GM12865 (cell line): ENCODE data around the gene CMC2.
A peak's percentile ranks its signal among the peaks of the same experiment; 100 is the strongest.

Source experiments
- DNase-seq: peaks from one replicate; pipeline ENCODE4 v3.0.0; 2010; ENCODE audit warnings: low read depth
- H3K4me3 ChIP-seq: 2 replicates; pipeline ENCODE4 v1.5.1; 2011; ENCODE audit warnings: mild to moderate bottlenecking, low read depth, low read length, control low read depth
- TF ChIP-seq, protein P1 (sequence below): IDR thresholded peaks from 2 replicates; pipeline ENCODE4 v1.5.1; 2011; ENCODE audit warnings: low read length, control low read depth, low read depth, inconsistent platforms; ENCODE audit not compliant: insufficient read depth; ENCODE audit errors: missing control alignments

Gene CMC2

DNA sequence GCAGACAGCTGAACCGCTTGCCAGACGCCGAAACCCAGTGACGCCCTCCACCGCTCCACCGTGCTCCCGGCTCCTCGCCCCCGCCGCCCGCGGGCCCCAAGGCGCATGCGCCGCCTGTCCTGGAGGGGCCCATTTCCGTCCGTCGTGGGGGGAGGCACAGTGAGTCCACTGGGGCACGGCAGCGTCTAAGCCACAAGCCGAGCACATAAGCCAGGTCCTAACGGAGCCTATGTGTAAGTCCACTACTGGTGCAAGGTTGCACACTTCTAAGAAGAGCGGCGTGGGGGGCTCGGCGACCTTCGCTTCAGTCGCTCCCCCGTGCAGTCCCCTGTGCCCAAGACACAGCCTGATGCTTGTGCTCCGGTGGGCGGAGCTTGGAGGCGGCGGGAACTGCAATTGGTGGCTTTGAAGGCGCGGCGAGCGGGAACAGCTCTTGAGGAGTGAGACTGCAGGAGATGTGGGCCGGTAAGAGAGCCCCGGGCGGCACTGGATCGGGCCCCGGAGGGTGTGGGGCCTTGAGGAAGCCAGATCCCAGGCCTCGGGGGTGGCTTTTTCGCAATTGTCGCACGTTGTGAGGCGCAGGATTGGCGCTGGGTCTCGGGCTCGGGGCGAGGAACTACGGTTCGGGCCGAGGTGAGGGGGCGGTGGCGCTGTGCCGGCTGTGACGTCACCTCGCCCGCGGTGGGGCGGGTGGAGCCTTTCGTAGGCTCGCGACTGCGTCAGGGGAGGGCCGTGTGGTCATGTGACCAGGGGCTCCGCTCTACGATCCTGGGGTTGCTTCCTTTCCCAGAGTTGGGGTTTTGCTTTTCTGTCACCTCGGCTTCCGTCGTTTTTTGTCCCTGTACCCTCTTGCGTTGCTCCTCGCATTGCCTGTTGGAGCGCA lies at the start of gene CMC2, which contains the start of gene CENPN:
Gene CMC2, minus strand, starts transcription at position 73 of the 883 bp plus-strand sequence. CDS start 9,491 bp downstream, outside the sequence.
Gene CENPN, plus strand, starts transcription at position 402 of the 883 bp plus-strand sequence. CDS start 4,726 bp downstream, outside the sequence.
- H3K4me3 ChIP-seq, result peak within 1 kb of the TSS; percentile 89
- TF ChIP-seq, protein P1, sequence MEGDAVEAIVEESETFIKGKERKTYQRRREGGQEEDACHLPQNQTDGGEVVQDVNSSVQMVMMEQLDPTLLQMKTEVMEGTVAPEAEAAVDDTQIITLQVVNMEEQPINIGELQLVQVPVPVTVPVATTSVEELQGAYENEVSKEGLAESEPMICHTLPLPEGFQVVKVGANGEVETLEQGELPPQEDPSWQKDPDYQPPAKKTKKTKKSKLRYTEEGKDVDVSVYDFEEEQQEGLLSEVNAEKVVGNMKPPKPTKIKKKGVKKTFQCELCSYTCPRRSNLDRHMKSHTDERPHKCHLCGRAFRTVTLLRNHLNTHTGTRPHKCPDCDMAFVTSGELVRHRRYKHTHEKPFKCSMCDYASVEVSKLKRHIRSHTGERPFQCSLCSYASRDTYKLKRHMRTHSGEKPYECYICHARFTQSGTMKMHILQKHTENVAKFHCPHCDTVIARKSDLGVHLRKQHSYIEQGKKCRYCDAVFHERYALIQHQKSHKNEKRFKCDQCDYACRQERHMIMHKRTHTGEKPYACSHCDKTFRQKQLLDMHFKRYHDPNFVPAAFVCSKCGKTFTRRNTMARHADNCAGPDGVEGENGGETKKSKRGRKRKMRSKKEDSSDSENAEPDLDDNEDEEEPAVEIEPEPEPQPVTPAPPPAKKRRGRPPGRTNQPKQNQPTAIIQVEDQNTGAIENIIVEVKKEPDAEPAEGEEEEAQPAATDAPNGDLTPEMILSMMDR, result no peak
- peak; percentile 99 for DNase-seq

DNA sequence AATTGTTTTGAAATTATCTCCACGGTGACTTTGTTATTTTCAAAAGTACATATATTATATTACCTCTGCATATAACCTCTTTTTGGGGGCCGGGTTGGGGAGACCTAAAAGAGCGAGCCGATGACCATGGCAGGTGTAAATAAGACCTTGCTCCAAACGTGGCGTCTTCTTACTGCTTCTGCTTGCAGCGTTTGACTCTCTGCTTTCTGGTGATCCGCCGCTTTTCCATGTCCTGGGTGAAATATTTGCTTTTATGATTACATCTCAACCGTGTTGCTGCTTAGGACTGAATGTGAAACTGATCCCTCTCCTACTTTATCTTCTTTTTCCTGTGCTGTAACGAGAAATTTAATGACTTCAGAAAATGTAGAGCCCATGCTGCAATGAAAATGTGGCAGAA lies 47.1 kb upstream of the CMC2 start:
- TF ChIP-seq, protein P1, result no peak
- H3K4me3 ChIP-seq, result no peak overlapping the region
- no peak for DNase-seq

DNA sequence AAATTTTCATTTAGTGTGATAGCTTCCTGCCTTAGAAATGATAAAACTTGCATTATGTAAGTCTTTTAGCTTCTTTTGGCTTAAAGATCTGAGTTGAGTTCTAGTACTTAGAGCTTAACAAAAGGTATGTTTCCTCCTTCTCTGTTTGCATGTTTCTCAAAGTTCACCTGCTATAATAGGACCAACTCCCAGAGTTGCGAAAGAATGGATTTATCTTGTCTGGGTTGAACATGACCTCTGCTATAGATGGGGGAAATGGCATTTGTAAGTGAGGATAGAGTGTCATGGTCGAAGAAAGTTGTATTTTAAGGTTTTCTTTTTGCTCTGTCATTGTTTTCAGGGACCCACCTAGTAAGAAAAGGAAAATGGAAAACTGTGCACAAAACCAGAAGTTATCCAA lies 36.1 kb upstream of the CMC2 start:
- TF ChIP-seq, protein P1, result no peak
- H3K4me3 ChIP-seq, result no peak overlapping the region
- no peak for DNase-seq

DNA sequence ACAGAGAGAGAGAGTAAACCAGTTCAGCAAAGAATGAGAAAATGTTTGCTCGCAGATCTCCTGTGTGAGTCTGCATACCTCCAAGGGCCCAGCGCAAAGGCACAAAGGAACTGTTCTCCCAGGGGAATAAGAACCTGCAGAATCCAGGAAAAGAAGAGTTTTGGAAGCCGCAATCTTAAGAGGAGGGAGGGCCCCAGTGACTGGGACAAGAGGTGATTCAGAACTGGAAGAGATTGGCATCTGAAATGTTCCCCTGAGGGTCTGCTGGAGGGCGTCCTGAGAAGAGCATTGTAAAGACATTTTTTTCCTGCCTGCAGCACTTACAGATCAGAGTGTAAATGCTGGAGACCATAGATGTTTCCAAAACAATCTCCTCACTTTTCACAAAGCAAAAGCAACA lies 35.0 kb upstream of the CMC2 start:
- no peak overlapping the region for H3K4me3 ChIP-seq
- DNase-seq, result no peak
- TF ChIP-seq, protein P1, result no peak

DNA sequence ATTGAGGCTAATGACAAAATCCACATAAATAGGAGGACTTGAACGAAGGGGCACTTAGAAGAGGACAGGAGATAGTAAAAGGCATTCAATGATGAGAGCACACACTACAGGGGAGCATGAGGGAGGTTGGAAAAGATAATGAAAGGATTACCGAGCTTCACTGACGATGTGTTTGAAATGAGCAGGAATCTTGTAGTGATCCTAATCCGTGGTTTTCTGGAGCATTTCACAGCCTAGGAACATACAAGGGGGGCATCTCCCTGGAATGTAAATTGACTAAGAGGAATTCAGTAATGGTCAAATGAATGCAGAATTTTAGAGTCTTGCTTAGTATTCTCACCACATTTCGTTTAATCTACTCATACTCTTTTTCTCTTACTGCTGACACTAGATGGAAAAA lies 34.2 kb upstream of the CMC2 start:
- TF ChIP-seq, protein P1, result no peak
- DNase-seq, result no peak
- H3K4me3 ChIP-seq, result no peak overlapping the region

DNA sequence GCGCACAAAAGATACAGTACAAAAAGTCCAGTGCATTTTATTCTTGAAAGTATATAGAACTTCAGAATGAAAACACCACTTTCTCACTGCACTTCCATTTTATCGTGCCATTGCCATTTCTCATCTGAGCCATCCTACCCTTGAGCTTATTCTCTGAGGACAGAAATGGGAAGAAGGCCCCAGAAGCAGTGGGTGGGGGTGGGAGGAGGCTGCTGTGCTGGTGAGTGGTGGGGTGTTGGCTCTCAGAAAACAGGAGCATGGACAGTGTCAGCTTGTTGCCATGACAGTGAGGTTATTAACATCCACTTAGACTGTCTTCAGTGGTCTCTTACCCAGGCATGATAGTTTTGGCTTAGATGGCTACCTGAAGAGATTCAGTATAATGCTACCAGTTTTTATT lies 33.4 kb upstream of the CMC2 start:
- TF ChIP-seq, protein P1, result no peak
- DNase-seq, result no peak
- H3K4me3 ChIP-seq, result no peak overlapping the region
